H1 (cell line): ENCODE measurements around the gene UBAC1.
"Not testable (repeated sequence)": the region's sequence is repeated elsewhere in the genome, so short reads cannot be mapped to it uniquely, and the experiment has no call there.

ENCODE experiments used
- CTCF ChIP-seq, 3 experiments: IDR thresholded peaks; 1 replicate in 2 of 3; 2 replicates in 1 of 3; pipeline versions ENCODE4 v1.5.1 to v1.6.1; 2011; ENCODE audit warnings: low read length in 3 of 3, mild to moderate bottlenecking in 3 of 3, inconsistent platforms in 2 of 3, low read depth in 1 of 3, moderate library complexity in 1 of 3; ENCODE audit not compliant: insufficient read depth in 1 of 3; ENCODE audit errors: control extremely low read depth in 1 of 3
- TBP ChIP-seq: IDR thresholded peaks from 2 replicates; pipeline ENCODE4 v1.6.1; 2011; ENCODE audit warnings: low read depth, low read length, improper control_type of control experiment
- TF ChIP-seq, protein P1 (sequence below): IDR thresholded peaks from 2 replicates; pipeline ENCODE4 v1.6.1; 2011; ENCODE audit warnings: low read length, improper control_type of control experiment

GRCh38 chr9:135892327-135892726 is 68.8 kb downstream of the UBAC1 start:
- not testable (repeated sequence) for TF ChIP-seq CTCF (IDR thresholded peaks at IDR 0.05; ENCODE audit: control extremely low read depth in 1 of 3, insufficient read depth in 1 of 3, low read depth in 1 of 3, low read length in 3 of 3); TBP
- TF ChIP-seq, protein P1, sequence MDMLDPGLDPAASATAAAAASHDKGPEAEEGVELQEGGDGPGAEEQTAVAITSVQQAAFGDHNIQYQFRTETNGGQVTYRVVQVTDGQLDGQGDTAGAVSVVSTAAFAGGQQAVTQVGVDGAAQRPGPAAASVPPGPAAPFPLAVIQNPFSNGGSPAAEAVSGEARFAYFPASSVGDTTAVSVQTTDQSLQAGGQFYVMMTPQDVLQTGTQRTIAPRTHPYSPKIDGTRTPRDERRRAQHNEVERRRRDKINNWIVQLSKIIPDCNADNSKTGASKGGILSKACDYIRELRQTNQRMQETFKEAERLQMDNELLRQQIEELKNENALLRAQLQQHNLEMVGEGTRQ, result not testable (repeated sequence)
